Measurements from ENCODE around the gene RRAD.

GRCh38 chr16:66935314-66936011, 10.1 kb upstream of the RRAD start, which contains the start of gene CES2:
- TF ChIP-seq CTCF (conservative IDR thresholded peaks at IDR 0.05; ENCODE audit: low read depth, low read length) (no peak), EZH2 (IDR thresholded peaks at IDR 0.05; ENCODE audit: low read length, unreplicated experiment) (no peak), EZH2phosphoT487 (IDR thresholded peaks at IDR 0.05; ENCODE audit: borderline replicate concordance, low read length) (no peak)
